Measurements from ENCODE around the gene COL2A1.

COL2A1 gene

GRCh38 chr12:48010366-48010970 is 6.2 kb upstream of the COL2A1 start:
- no peak for FAIRE-seq

- FAIRE-seq: no peak
Measured at GRCh38 chr12:48009471-48009870, 5.2 kb upstream of the COL2A1 start.

- FAIRE-seq: no peak
Measured at GRCh38 chr12:48008950-48009349, 4.7 kb upstream of the COL2A1 start.

GRCh38 chr12:48008349-48008748 is 4.1 kb upstream of the COL2A1 start:
- no peak for FAIRE-seq

- FAIRE-seq: no peak
Measured at GRCh38 chr12:48007206-48007605, 2.9 kb upstream of the COL2A1 start.

GRCh38 chr12:48005750-48006021 is 1.4 kb upstream of the COL2A1 start:
- no peak for FAIRE-seq

- FAIRE-seq: no peak
Measured at GRCh38 chr12:48005001-48005749, 899 bp upstream of the COL2A1 start.

- no peak for FAIRE-seq
Measured at GRCh38 chr12:48003226-48004052, 837 bp downstream of the COL2A1 start.

GRCh38 chr12:48002773-48003218 is 1.5 kb downstream of the COL2A1 start:
- FAIRE-seq: no peak

- no peak for FAIRE-seq
Measured at GRCh38 chr12:48002414-48002730, 1.9 kb downstream of the COL2A1 start.

GRCh38 chr12:48001505-48002413 is 2.5 kb downstream of the COL2A1 start:
- FAIRE-seq: no peak

GRCh38 chr12:48000878-48001504 is 3.3 kb downstream of the COL2A1 start:
- no peak for FAIRE-seq

- no peak for FAIRE-seq
Measured at GRCh38 chr12:47999816-48000215, 4.5 kb downstream of the COL2A1 start.

GRCh38 chr12:47997321-47997720 is 7.0 kb downstream of the COL2A1 start:
- FAIRE-seq: no peak

GRCh38 chr12:47995981-47996401 is 8.3 kb downstream of the COL2A1 start:
- FAIRE-seq: no peak

- no peak for FAIRE-seq
Measured at GRCh38 chr12:47993491-47993890, 10.8 kb downstream of the COL2A1 start.

- no peak for FAIRE-seq
Measured at GRCh38 chr12:47992776-47993175, 11.5 kb downstream of the COL2A1 start.

GRCh38 chr12:47991106-47992061 is 12.9 kb downstream of the COL2A1 start:
- FAIRE-seq: no peak

GRCh38 chr12:47990351-47991105 is 13.7 kb downstream of the COL2A1 start:
- FAIRE-seq: no peak

GRCh38 chr12:47989666-47990065 is 14.6 kb downstream of the COL2A1 start:
- no peak for FAIRE-seq

GRCh38 chr12:47989023-47989417 is 15.3 kb downstream of the COL2A1 start:
- FAIRE-seq: no peak
